Measurements from ENCODE around the gene MOSMO.
"Not testable (repeated sequence)": the region's sequence is repeated elsewhere in the genome, so short reads cannot be mapped to it uniquely, and the experiment has no call there.

MOSMO gene

DNA sequence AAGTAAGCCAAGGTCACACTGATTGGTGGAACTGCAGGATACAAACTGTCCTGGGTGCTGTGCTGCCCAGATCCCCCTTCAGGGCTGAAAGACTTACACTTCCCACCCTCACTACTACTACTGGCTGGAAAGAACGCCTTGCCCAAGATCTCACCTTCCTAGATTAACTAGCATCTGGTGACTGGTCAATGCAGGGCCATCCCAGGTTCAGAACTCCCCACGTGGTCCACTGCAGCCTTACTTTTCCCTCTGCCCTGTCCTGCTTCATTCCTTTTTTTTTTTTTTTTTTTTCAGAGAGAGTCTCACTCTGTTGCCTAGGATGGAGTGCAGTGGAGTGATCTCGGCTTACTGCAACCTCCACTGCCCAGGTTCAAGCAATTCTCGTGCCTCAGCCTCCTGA is 4.7 kb upstream of the MOSMO start:
- DNase-seq = no peak

DNA sequence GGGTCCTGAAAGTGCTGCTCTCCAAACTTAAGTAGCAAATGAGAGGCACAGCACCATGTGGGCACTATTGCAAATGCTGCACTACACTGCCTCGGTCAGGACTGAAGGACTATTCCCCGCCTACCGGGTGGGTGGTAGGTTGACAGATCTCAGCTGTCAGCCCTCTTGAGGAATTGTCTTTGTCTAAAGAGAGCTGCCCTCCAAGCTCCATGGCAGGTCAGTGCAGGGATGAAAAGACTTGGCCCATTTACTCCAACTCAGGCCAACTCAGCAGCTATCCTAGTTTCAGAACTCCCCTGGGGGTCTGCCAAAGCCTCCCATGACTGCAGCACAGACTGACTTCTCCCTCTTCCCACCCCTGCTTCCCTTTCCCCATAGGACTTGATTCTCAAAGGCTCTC is 3.6 kb upstream of the MOSMO start:
- DNase-seq = no peak

DNA sequence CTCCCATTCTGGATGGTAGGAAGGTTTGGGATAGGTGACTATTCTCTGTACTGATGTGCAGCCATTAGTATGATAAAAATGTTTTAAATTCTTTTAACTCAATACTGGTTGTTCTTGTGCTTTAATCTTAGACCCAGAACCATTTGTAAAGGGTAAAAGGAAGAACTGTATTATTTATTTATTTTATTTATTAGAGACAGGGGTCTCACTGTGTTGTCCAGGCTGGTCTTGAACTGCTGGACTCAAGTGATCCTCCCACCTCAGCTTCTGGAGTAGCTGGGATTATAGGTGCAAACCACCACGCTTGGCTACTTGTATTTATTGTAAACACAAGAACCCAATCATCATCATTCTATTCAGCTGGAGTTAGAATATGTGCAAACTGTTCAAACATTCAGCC is 2.2 kb upstream of the MOSMO start:
- DNase-seq = no peak

DNA sequence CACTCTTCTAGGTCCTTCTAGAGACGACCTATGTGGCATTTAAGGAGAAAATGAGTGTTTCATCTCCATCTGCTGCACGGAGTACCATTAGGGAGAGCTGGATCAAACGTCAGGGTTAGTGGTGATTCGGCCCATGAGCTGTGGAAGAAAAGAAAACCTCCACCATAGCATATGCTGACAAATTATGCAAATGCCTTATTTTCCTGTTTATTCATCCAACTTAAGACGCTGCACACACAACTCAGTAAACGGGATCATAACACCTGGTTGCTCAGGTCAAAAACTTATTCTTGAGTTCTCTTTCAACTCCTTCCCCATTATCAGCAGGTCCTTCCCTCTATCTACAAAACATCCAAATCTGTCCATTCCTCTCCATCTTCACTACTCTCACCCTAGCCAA is 1.3 kb upstream of the MOSMO start:
- no peak for DNase-seq

DNA sequence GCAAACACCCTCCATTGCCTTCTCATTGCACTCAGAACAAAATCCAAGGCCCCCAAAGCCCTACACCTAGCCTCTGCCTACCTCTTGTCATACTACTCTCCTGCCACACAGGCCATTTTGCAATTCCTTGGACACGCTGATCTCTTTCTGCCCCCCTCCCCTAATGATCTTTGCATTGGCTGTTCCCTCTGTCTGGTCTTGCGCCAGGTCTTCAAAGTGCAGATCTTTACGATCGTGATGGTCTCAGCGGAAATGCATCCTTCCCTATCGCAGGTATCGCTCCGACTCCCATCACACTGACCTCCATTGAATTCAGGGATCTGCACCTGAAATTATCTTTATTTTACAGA is 777 bp upstream of the MOSMO start:
- DNase-seq = no peak

DNA sequence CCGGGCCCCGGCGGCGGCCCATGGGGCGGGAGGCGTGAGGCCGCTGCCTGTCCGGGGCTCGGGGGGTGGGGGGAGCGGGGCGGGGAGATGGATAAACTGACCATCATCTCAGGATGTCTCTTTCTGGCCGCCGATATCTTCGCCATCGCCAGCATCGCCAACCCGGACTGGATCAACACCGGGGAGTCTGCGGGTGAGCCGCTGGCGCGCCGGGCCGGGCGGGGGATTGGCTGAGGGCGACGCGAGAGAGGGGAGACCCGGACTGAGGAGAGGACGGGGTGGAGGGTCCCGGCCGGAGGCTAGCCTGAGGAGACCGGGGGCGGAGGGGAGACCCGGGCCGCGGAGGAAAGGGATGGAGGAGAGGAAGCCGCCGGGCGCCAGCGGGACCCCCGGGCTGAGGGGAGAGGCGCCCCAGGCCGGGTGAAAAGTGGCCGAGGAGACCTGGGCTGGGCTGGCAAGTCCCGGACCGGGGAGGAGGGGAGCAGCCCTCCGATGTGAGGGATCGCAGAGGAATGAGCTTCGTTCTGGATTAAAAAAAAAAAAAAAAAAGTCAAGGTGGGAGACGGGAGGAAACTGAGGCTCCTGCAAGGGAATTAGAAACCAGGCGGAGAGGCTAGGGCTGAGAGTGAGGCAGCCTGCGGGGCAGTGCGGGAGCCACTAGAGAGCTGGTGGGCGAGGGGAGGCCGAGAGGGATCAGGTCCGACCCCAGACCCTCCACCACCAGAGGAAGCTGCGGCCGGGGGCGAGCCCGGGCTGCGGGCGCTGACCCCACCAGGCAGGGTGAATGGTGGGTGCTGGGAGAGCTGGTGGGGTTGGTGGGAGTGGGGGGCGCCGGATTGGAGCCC is 526 bp downstream of the MOSMO start:
- DNase-seq = no peak

DNA sequence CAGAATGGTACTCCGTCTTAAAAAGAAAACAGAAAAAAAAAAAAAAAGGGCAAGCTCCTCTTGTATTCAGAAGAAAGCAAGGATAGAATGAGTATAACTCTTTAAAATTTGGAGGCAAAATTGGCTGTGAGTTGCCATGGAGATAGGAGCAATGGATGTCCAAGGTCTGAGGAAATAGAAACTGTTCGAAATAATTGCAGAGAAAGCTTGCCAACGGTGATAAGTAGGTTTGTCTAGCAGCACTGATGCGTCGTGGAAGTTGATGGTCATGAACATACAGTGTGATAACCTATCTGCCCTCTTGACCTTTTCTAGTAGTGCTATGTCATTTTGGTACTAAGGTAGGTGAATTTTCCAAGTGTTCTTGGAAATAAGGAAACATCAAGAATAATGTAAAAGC is 3.0 kb downstream of the MOSMO start:
- no peak for DNase-seq

- no peak for DNase-seq
Observed at GRCh38 chr16:22012241-22012640, 4.3 kb downstream of the MOSMO start.

DNA sequence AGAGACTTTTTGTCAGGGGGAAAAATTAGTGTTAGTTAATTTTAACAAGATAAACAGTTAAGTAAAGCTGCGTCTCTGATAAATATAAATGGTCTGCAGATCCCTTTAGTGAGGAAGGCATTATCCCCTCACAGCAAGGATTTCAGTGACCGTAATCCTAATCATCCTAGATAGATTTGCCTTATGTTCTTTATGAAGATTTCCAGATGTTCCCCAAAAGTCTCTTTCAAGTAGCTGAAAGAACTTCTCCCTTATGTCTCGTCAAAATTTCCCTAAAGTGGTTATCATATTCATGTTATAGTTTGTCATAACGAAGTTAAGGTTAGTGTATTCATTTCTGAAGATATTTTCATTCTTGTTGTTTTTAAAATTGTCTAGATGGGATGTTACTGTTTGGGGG is 5.6 kb downstream of the MOSMO start:
- no peak for DNase-seq

DNA sequence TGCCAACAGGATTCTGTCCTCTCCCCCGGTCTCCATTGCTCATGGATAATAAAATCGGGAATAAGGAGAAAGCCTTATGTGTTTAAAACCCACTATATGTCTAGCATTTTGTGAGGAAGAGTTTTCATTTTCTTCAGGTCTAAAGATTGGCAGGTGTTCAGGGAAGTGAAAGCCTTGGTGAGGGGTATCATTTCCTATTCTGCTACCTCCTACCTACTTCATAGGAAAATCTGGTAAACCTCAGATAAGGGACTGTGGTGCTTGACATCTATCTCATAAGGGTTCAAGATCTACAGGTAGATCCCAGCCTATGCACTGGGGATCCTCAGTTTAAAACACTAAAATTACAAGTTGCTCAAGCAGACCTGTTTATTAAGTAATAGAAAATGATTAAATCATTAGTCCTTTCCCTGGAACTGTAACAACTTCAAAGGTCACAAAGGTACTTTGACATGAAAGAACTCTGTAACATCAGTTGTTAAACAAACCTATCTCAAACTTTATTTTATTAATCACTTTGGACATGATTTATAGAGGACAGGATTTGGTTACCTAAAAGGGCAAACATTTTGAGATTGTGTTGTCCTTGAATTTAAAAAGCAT is 6.5 kb downstream of the MOSMO start:
- no peak for DNase-seq

DNA sequence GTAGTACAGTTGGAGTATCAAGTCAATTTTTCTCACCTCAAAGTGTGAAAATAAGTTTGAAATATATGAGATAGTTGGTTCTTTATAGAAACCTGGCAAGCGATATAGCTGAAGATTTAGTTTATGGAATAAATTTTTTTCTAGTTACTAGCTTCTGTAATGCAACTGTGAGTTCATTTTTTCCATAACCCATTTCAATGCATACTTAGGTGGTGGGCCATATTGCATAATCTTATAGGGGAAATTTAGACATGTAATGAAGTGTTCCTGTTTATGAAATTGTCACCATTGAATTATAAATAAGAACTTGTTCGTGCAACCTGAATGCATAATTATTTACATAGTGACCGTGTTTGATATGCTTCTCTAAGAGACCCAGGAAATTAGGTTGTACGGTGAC is 9.0 kb downstream of the MOSMO start:
- DNase-seq = no peak

GRCh38 chr16:22018559-22018958 is 10.6 kb downstream of the MOSMO start:
- no peak for DNase-seq

DNA sequence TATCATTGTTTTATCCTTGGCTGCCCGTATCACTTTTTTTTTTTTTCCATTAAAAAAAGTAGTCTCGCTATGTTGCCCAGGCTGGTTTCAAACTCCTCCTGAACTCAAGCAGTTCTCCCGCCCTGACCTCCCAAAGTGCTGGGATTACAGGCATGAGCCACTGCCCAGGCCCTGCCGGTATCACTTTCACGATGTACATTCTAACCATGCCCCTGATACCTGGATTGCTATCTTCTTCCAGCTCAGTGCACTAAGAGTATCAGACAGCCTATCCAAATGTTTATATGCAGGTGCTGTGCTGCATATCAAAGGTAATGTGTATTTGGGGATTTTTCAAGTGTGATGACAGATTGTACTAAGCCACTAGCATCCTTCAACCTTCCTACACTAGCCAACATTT is 14.2 kb downstream of the MOSMO start:
- DNase-seq = no peak

- DNase-seq = no peak
Observed at GRCh38 chr16:22023505-22023904, 15.6 kb downstream of the MOSMO start.

DNA sequence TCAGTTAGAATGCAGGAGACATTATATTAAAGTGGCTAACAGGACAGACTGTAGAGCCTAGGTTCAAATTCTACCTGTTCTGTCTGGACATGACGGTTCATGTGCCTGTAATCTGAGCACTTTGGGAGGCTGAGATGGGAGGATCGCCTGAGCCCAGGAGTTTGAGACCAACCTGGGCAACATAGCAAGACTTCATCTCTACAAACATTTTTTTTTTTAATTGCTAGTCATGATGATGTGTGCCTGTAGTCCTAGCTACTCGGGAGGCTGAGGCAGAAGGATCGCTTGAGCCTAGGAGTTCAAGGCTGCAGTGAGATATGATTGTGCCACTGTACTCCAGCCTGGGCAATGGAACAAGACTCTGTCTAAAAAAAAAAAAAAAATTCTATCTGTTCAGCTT is 16.9 kb downstream of the MOSMO start:
- DNase-seq = not testable (repeated sequence)

GRCh38 chr16:22027633-22028032 is 19.7 kb downstream of the MOSMO start:
- DNase-seq = no peak

GRCh38 chr16:22029632-22030031 is 21.7 kb downstream of the MOSMO start:
- DNase-seq = no peak

GRCh38 chr16:22030087-22030812 is 22.3 kb downstream of the MOSMO start:
- no peak for DNase-seq

- no peak for DNase-seq
Observed at GRCh38 chr16:22031483-22032083, 23.7 kb downstream of the MOSMO start.

- no peak for DNase-seq
Observed at GRCh38 chr16:22034503-22034902, 26.6 kb downstream of the MOSMO start.

DNA sequence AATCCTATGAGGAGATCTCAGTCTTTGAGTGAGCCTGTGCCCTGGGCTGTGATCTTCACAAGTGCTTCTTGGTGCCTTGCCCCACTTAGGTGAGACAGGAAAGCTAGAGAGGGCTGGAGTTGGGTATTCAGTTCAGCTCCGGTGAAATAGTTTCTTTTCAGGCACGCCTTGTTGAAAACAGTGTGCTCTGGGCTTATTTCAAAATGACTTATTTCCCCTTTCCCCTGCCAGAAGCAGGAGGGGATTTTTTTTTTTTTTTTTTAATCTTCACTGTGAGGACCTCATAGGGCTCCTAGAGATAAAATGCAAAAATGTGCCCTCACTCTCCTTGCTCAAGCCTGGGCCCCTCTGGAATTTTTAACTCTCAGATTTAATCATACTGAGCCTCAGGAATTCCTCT is 27.2 kb downstream of the MOSMO start:
- DNase-seq = peak; percentile 21

- DNase-seq = not testable (repeated sequence)
Observed at GRCh38 chr16:22043882-22044281, 36.0 kb downstream of the MOSMO start.

DNA sequence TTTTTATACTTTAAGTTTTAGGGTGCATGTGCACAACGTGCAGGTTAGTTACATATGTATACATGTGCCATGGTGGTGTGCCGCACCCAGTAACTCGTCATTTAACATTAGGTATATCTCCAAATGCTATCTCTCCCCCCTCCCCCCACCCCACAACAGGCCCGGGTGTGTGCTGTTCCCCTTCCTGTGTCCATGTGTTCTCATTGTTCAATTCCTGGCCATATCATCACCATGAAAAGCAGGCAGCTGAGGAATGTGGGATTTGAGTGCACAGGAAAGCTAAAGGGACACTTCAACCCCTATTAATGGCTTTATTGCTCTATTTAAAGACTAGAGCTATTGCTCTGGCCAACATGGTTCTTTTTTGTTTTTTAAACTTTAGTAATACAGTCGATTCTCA is 38.0 kb downstream of the MOSMO start:
- not testable (repeated sequence) for DNase-seq

- no peak for DNase-seq
Observed at GRCh38 chr16:22050963-22051362, 43.1 kb downstream of the MOSMO start.
